Natural killer cell (primary cell): Measurements from ENCODE around the gene ERI2. TPM values are rescaled to one million over a fixed set of nuclear protein-coding genes. Genes with fewer than 3 reads are reported as not detected.

Source experiments
- ATAC-seq, 3 donors: fragments of 150-1000 bp in 2 of 3; fragments of 200-7000 bp in 1 of 3; cut with Tn5 transposase; 1 replicate in 1 of 3; 2 replicates in 2 of 3; pipeline ENCODE4 v1.10.0; 2021; ENCODE audit warnings: mild to moderate bottlenecking in 2 of 3, moderate library complexity in 2 of 3
- DNase-seq, 2 donors: peaks; one replicate each; pipeline versions ENCODE4 v3.0.0 to v3.0.0-alpha.2; 2013 to 2021; ENCODE audit warnings: mixed read lengths in 1 of 2
- H3K27ac ChIP-seq: one replicate; pipeline ENCODE4 v1.5.1; 2013; ENCODE audit warnings: mild to moderate bottlenecking, low read length
- H3K27me3 ChIP-seq: one replicate; pipeline ENCODE4 v1.6.1; 2013; ENCODE audit warnings: low read length; ENCODE audit not compliant: control insufficient read depth, insufficient read depth
- H3K36me3 ChIP-seq: one replicate; pipeline ENCODE4 v1.6.1; 2013; ENCODE audit warnings: low read length; ENCODE audit not compliant: control insufficient read depth, insufficient read depth
- H3K4me1 ChIP-seq: one replicate; pipeline ENCODE4 v1.6.1; 2013; ENCODE audit warnings: low read length; ENCODE audit not compliant: control insufficient read depth, insufficient read depth
- H3K4me3 ChIP-seq: one replicate; pipeline ENCODE4 v1.5.1; 2013; ENCODE audit warnings: low read length
- H3K9me3 ChIP-seq: one replicate; pipeline ENCODE4 v1.6.1; 2013; ENCODE audit warnings: low read length; ENCODE audit not compliant: control insufficient read depth, insufficient read depth
- H3K27ac Mint-ChIP-seq, 2 donors: one replicate each; pipeline ENCODE4 v1.8.0; 2022; ENCODE audit warnings: mild to moderate bottlenecking in 2 of 2, mixed read lengths in 2 of 2, moderate library complexity in 1 of 2
- H3K27me3 Mint-ChIP-seq, 2 donors: one replicate each; pipeline ENCODE4 v1.8.0; 2022; ENCODE audit warnings: low read depth in 2 of 2, mixed read lengths in 2 of 2
- H3K36me3 Mint-ChIP-seq: one replicate; pipeline ENCODE4 v1.8.0; 2022; ENCODE audit warnings: mixed read lengths
- H3K4me1 Mint-ChIP-seq, 2 donors: one replicate each; pipeline ENCODE4 v1.8.0; 2022; ENCODE audit warnings: mixed read lengths in 2 of 2
- H3K4me3 Mint-ChIP-seq: one replicate; pipeline ENCODE4 v1.8.0; 2022; ENCODE audit warnings: mild to moderate bottlenecking, moderate library complexity, mixed read lengths
- H3K9me3 Mint-ChIP-seq, 2 donors: one replicate each; pipeline ENCODE4 v1.8.0; 2022; ENCODE audit warnings: mixed read lengths in 2 of 2
- WGBS: methylation state at CpG from one replicate; pipeline ENCODE4 v1.1.7; 2013; ENCODE audit warnings: missing lambda C conversion rate; ENCODE audit not compliant: insufficient coverage; 5-methylcytosine and 5-hydroxymethylcytosine counted together
- intact Hi-C: fragments of 100-400 bp; cut with micrococcal nuclease; formaldehyde crosslinking; loops from one replicate; pipeline ENCODE4 v1.14.2; 2022
- total RNA-seq, 4 donors: library from RNA; stranded (reverse); fragments of 120-200 nt in 1 of 4; gene quantifications; one replicate each; pipeline versions ENCODE4 v1.2.3 to v1.2.4, GENCODE V29; 2013 to 2022
- TF ChIP-seq, protein P1 (sequence below): fragments of 200-600 bp; IDR thresholded peaks from one replicate; pipeline ENCODE4 v1.8.0; 2022; ENCODE audit warnings: antibody characterized with exemption

Gene ERI2
- total RNA-seq, 3 donors from 2014 or later (not counting 1 experiment from before 2014, with no cell fraction given): 2.4 to 3.5 (median 2.8) TPM

DNA sequence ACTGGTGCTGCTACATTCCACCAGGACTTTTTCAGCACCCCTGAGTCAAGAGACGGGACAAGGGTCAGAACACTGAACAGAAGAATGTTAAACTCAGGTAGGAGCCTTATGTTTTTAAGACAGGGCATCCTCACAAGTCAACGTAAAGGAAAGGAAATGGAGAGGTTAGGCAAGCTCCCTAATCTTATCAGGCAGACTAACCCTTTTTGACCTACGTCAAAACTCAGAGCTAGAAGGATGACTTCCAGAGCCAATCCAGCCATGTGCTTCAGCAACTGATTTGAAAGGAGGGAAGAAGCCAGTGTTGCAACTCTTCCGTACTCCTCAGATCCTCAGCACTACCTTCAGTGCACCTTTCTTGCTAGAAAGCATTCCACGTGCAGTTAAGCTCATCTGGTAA is 46.9 kb upstream of the ERI2 start:
- Mint-ChIP-seq H3K36me3 (no peaks in the 10 kb centered on the region), H3K9me3 (no peaks in the 10 kb centered on the region), H3K4me1 (peaks cover 0 to 9% of the 10 kb centered on the region in 2 donors), H3K27ac (no peak overlapping the region), H3K27me3 (no peaks in the 10 kb centered on the region), H3K4me3 (no peak overlapping the region)
- Histone ChIP-seq H3K27me3 (no peaks in the 10 kb centered on the region), H3K4me3 (no peak overlapping the region), H3K4me1 (no peaks in the 10 kb centered on the region), H3K27ac (no peak overlapping the region), H3K9me3 (no peaks in the 10 kb centered on the region), H3K36me3 (peaks cover 5% of the 10 kb centered on the region)
- DNase-seq (no peak), ATAC-seq (no peak)
- 87% methylated on average over 4 of the region's 5 CpGs for WGBS
- intact Hi-C loops: loop anchor here (5.0 kb wide), 3 partner anchors 94 to 249 kb away; no protein-coding TSS in a partner anchor
- TF ChIP-seq, protein P1, sequence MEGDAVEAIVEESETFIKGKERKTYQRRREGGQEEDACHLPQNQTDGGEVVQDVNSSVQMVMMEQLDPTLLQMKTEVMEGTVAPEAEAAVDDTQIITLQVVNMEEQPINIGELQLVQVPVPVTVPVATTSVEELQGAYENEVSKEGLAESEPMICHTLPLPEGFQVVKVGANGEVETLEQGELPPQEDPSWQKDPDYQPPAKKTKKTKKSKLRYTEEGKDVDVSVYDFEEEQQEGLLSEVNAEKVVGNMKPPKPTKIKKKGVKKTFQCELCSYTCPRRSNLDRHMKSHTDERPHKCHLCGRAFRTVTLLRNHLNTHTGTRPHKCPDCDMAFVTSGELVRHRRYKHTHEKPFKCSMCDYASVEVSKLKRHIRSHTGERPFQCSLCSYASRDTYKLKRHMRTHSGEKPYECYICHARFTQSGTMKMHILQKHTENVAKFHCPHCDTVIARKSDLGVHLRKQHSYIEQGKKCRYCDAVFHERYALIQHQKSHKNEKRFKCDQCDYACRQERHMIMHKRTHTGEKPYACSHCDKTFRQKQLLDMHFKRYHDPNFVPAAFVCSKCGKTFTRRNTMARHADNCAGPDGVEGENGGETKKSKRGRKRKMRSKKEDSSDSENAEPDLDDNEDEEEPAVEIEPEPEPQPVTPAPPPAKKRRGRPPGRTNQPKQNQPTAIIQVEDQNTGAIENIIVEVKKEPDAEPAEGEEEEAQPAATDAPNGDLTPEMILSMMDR: no peak

DNA sequence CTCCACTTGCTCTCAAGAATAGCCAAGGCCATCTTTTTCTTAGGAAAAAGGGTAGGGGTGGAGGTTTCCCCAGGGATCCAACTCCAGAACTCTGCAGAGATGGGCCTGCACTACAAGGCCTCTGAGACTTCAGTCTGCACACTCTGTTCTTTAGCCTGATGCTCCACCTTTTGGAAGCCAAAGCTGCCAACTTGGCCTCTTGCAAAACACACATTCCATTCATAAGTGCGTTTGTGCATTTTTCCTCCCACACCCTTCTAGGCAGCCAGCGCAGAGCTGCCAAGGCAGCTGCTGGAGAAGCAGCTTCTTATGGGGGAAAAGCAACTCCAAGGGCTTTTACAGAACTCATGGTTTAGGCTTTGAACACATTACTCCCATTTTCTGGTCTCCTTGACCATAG is 45.3 kb upstream of the ERI2 start:
- H3K9me3 Mint-ChIP-seq: no peaks in the 10 kb centered on the region
- DNase-seq: no peak
- no peaks in the 10 kb centered on the region for H3K36me3 Mint-ChIP-seq
- no peak overlapping the region for H3K27ac ChIP-seq
- 92% methylated on average over 2 of the region's 2 CpGs for whole genome bisulfite sequencing
- intact Hi-C loops: loop anchor here (5.0 kb wide), 3 partner anchors 96 to 251 kb away; no protein-coding TSS in a partner anchor
- TF ChIP-seq, protein P1: no peak
- peaks cover 0 to 9% of the 10 kb centered on the region in 2 donors for H3K4me1 Mint-ChIP-seq
- H3K27me3 Mint-ChIP-seq: no peaks in the 10 kb centered on the region
- no peaks in the 10 kb centered on the region for H3K9me3 ChIP-seq
- no peaks in the 10 kb centered on the region for H3K27me3 ChIP-seq
- no peak for ATAC-seq
- H3K4me1 ChIP-seq: no peaks in the 10 kb centered on the region
- H3K27ac Mint-ChIP-seq: no peak overlapping the region
- no peak overlapping the region for H3K4me3 ChIP-seq
- H3K4me3 Mint-ChIP-seq: no peak overlapping the region
- H3K36me3 ChIP-seq: peaks cover 5% of the 10 kb centered on the region

DNA sequence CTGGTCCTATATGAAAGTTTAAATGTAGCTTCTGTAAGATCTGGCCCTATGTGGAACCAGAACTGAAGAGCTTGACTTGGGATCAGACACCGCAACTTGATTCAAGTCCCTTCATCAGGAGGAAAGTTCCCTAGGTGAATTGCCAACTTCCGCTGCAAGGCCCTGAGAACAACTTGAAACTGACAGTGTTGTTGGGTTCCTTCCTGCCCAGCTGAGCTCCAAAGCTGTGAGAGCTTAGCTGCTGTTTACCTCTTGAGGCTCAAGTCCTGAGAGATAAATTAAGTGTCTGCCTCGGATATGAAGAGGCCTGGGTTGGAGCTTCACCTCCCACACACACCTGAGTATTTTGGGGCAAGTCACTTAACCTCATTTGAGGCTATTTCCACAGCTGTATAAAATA is 44.7 kb upstream of the ERI2 start:
- no peaks in the 10 kb centered on the region for H3K36me3 Mint-ChIP-seq
- Histone ChIP-seq H3K9me3 (no peaks in the 10 kb centered on the region), H3K27ac (no peak overlapping the region), H3K27me3 (no peaks in the 10 kb centered on the region), H3K36me3 (peaks cover 5% of the 10 kb centered on the region), H3K4me1 (no peaks in the 10 kb centered on the region), H3K4me3 (no peak overlapping the region)
- no peak overlapping the region for H3K4me3 Mint-ChIP-seq
- H3K27me3 Mint-ChIP-seq: no peaks in the 10 kb centered on the region
- H3K9me3 Mint-ChIP-seq: no peaks in the 10 kb centered on the region
- intact Hi-C loops: loop anchor here (1.0 to 5.0 kb wide), 4 partner anchors 96 to 251 kb away; no protein-coding TSS in a partner anchor
- ATAC-seq: no peak
- TF ChIP-seq, protein P1: no peak
- DNase-seq: no peak
- H3K27ac Mint-ChIP-seq: no peak overlapping the region
- WGBS: 91% methylated on average over 3 of the region's 3 CpGs
- H3K4me1 Mint-ChIP-seq: peaks cover 0 to 9% of the 10 kb centered on the region in 2 donors
